Fibroblast of lung (primary cell): ENCODE data around the gene CWC27. TPM values are rescaled to one million over a fixed set of nuclear protein-coding genes. Genes with fewer than 3 reads are reported as not detected.

Source experiments
- DNase-seq, 2 donors: peaks; one replicate each; pipeline versions ENCODE4 v3.0.0 to v3.0.0-alpha.2; 2010; ENCODE audit warnings: low read depth in 2 of 2
- H2AFZ ChIP-seq: 2 replicates; pipeline ENCODE4 v1.5.1; 2012; ENCODE audit warnings: low read length, control low read depth, inconsistent platforms
- H3K27ac ChIP-seq: 2 replicates; pipeline ENCODE4 v1.5.1; 2011; ENCODE audit warnings: low read length, control low read depth; ENCODE audit not compliant: insufficient read depth
- H3K27me3 ChIP-seq: 2 replicates; pipeline ENCODE4 v1.5.1; 2011; ENCODE audit warnings: mild to moderate bottlenecking, low read length; ENCODE audit not compliant: control insufficient read depth, insufficient read depth
- H3K36me3 ChIP-seq: 2 replicates; pipeline ENCODE4 v1.5.1; 2011; ENCODE audit warnings: low read length; ENCODE audit not compliant: control insufficient read depth, insufficient read depth
- H3K4me1 ChIP-seq: 2 replicates; pipeline ENCODE4 v1.5.1; 2011; ENCODE audit warnings: low read length; ENCODE audit not compliant: control insufficient read depth, insufficient read depth; ENCODE audit errors: extremely low read depth
- H3K4me2 ChIP-seq: 2 replicates; pipeline ENCODE4 v1.5.1; 2011; ENCODE audit warnings: low read length, control low read depth; ENCODE audit not compliant: insufficient read depth; ENCODE audit errors: extremely low read depth
- H3K4me3 ChIP-seq, 4 experiments: fragments of 200-600 bp in 1 of 4; sonication (generic) in 1 of 4; replicated peaks in 1 of 4; 2 replicates each; pipeline ENCODE4 v1.5.1; 2011 to 2016; ENCODE audit warnings: low read length in 4 of 4, low read depth in 3 of 4, mild to moderate bottlenecking in 3 of 4, control low read depth in 2 of 4, inconsistent platforms in 1 of 4, mixed read lengths in 1 of 4; ENCODE audit not compliant: insufficient read depth in 1 of 4; ENCODE audit errors: control extremely low read depth in 1 of 4
- H3K79me2 ChIP-seq: 2 replicates; pipeline ENCODE4 v1.5.1; 2012; ENCODE audit warnings: mild to moderate bottlenecking, low read length, inconsistent platforms; ENCODE audit not compliant: control insufficient read depth, insufficient read depth
- H3K9ac ChIP-seq: 2 replicates; pipeline ENCODE4 v1.5.1; 2011; ENCODE audit warnings: mild to moderate bottlenecking, low read length, control low read depth; ENCODE audit not compliant: insufficient read depth
- H3K9me3 ChIP-seq: 2 replicates; pipeline ENCODE4 v1.5.1; 2012; ENCODE audit warnings: low read depth, low read length; ENCODE audit not compliant: control insufficient read depth, insufficient read depth
- H4K20me1 ChIP-seq: 2 replicates; pipeline ENCODE4 v1.5.1; 2011; ENCODE audit warnings: low read length; ENCODE audit not compliant: control insufficient read depth, insufficient read depth; ENCODE audit errors: extremely low read depth
- CTCF ChIP-seq, 2 donors: IDR thresholded peaks in 1 of 2; conservative IDR thresholded peaks in 1 of 2; 1 replicate in 1 of 2; 2 replicates in 1 of 2; pipeline ENCODE4 v1.5.1; 2011 to 2012; ENCODE audit warnings: low read length in 2 of 2, control low read depth in 1 of 2, inconsistent platforms in 1 of 2, low read depth in 1 of 2, mild to moderate bottlenecking in 1 of 2
- EZH2 ChIP-seq: IDR thresholded peaks from 2 replicates; pipeline ENCODE4 v1.5.1; 2012; ENCODE audit warnings: low read length, control low read depth, mild to moderate bottlenecking; ENCODE audit errors: missing control alignments
- polyA plus RNA-seq, 2 donors: library from polyadenylated mRNA; depleted of rRNA in 1 of 2; stranded (reverse) in 1 of 2; unstranded in 1 of 2; fragments of >200 nt; gene quantifications; 2 replicates each; pipeline ENCODE4 v1.2.1, GENCODE V29; 2011 to 2012; ENCODE audit warnings: missing spikeins in 1 of 2
- total RNA-seq: library from RNA; depleted of rRNA; stranded (reverse); fragments of >200 nt; gene quantifications from 2 replicates; pipeline ENCODE4 v1.2.1, GENCODE V29; 2014

CWC27 gene
- total and polyA plus RNA-seq, 2 donors (not counting 1 experiment from before 2014, with no cell fraction given), result 17.3 to 37.5 TPM

GRCh38 chr5:64775291-64775690 is 6.6 kb downstream of the CWC27 start:
- DNase-seq, result no peak
- H3K27me3 ChIP-seq, result no peaks in the 10 kb centered on the region
- no peaks in the 10 kb centered on the region for H3K4me1 ChIP-seq
- no peaks in the 10 kb centered on the region for H4K20me1 ChIP-seq
- TF ChIP-seq CTCF (conservative IDR thresholded peaks at IDR 0.05 in 1 of 2, IDR thresholded peaks at IDR 0.05 in 1 of 2; ENCODE audit: low read depth in 1 of 2, low read length in 2 of 2), result no peak
- no peak for TF ChIP-seq EZH2
- H2AFZ ChIP-seq, result no peak overlapping the region
- H3K36me3 ChIP-seq, result peaks cover 1% of the 10 kb centered on the region
- H3K79me2 ChIP-seq, result peaks cover 8% of the 10 kb centered on the region
- no peak overlapping the region for H3K27ac ChIP-seq
- no peaks in the 10 kb centered on the region for H3K9me3 ChIP-seq
- no peak overlapping the region for H3K4me2 ChIP-seq
- no peak overlapping the region for H3K4me3 ChIP-seq
- no peak overlapping the region for H3K9ac ChIP-seq

DNA sequence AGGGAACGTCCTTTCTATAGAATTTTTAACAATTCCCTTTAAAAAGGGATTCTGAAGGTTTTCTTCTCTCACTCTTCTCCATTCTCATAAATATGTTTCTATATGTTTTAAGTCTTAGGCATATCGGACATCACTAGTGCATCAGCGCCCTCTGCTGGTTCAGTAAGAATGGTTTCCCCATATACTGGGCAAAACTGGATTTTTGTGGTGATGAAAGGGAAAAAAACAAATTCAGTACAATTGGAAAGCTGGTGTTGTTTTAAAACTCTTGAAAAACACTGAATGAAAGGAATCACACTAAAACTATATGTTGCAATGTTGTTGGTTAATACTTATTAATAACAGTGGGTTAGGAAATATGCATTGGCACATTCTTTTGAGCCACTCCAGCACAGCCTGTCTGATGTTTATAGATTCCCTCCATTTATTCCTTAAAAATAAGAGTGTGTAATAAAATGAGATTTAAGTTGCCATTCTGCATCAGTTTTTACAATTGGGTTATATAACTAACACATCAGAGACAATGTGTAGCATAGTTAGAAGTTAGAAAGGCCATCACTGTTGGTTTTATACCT is 15.8 kb downstream of the CWC27 start:
- no peak overlapping the region for H2AFZ ChIP-seq
- H3K4me3 ChIP-seq, result no peak overlapping the region
- no peaks in the 10 kb centered on the region for H3K79me2 ChIP-seq
- H3K27ac ChIP-seq, result no peak overlapping the region
- no peaks in the 10 kb centered on the region for H3K4me1 ChIP-seq
- no peaks in the 10 kb centered on the region for H3K9me3 ChIP-seq
- no peak overlapping the region for H3K4me2 ChIP-seq
- H3K9ac ChIP-seq, result no peak overlapping the region
- H3K27me3 ChIP-seq, result no peaks in the 10 kb centered on the region
- no peaks in the 10 kb centered on the region for H4K20me1 ChIP-seq
- H3K36me3 ChIP-seq, result no peaks in the 10 kb centered on the region
- TF ChIP-seq EZH2 (no peak), CTCF (conservative IDR thresholded peaks at IDR 0.05 in 1 of 2, IDR thresholded peaks at IDR 0.05 in 1 of 2; ENCODE audit: low read depth in 1 of 2, low read length in 2 of 2) (peak; percentile 76 to 78)
- peak; percentile 71 to 91 for DNase-seq

DNA sequence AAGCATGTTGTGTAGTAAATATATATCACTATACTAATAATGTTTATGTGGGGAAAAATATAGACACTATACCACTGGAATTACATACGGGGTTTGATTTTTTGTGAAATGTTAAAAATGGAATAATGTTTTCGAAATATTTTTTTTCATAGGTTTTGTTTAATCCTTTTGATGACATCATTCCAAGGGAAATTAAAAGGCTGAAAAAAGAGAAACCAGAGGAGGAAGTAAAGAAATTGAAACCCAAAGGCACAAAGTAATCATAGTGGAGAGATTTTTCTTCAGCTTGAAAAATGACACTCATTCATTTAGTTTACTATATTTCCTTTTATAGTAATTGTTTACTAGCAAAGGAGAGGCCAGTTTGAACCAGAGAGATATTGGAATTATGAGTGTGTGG is 17.6 kb downstream of the CWC27 start:
- no peak overlapping the region for H3K4me2 ChIP-seq
- no peaks in the 10 kb centered on the region for H3K79me2 ChIP-seq
- no peaks in the 10 kb centered on the region for H3K27me3 ChIP-seq
- H3K4me1 ChIP-seq, result no peaks in the 10 kb centered on the region
- DNase-seq, result no peak
- H3K27ac ChIP-seq, result no peak overlapping the region
- TF ChIP-seq EZH2 (no peak), CTCF (conservative IDR thresholded peaks at IDR 0.05 in 1 of 2, IDR thresholded peaks at IDR 0.05 in 1 of 2; ENCODE audit: low read depth in 1 of 2, low read length in 2 of 2) (no peak)
- no peaks in the 10 kb centered on the region for H3K36me3 ChIP-seq
- no peak overlapping the region for H3K9ac ChIP-seq
- H4K20me1 ChIP-seq, result no peaks in the 10 kb centered on the region
- H3K9me3 ChIP-seq, result no peaks in the 10 kb centered on the region
- no peak overlapping the region for H2AFZ ChIP-seq
- H3K4me3 ChIP-seq, result no peak overlapping the region
